RWPE2 (cell line): ENCODE results near the gene PELO.

ENCODE experiments used
- ATAC-seq: fragments of 200-7000 bp; cut with Tn5 transposase; 3 replicates; pipeline ENCODE4 v1.9.1; 2021; ENCODE audit warnings: low read depth
- DNase-seq: peaks from one replicate; pipeline ENCODE4 v3.0.0-alpha.2; 2020; ENCODE audit warnings: low spot score
- H3K27ac ChIP-seq: fragments of 450-650 bp; 2 replicates; pipeline ENCODE4 v1.5.1; 2017; ENCODE audit warnings: mild to moderate bottlenecking; ENCODE audit not compliant: poor library complexity, severe bottlenecking
- H3K27me3 ChIP-seq: fragments of 250-450 bp; sonication (Bioruptor Pico); 2 replicates; pipeline ENCODE4 v1.5.1; 2021; ENCODE audit warnings: mild to moderate bottlenecking, moderate library complexity; ENCODE audit not compliant: insufficient read depth, poor library complexity, severe bottlenecking
- H3K36me3 ChIP-seq: fragments of 250-450 bp; sonication (Bioruptor Pico); 2 replicates; pipeline ENCODE4 v1.5.1; 2020; ENCODE audit warnings: low read depth, mild to moderate bottlenecking, moderate library complexity
- H3K4me1 ChIP-seq: fragments of 250-450 bp; sonication (Bioruptor Pico); 2 replicates; pipeline ENCODE4 v1.5.1; 2021; ENCODE audit warnings: mild to moderate bottlenecking, moderate library complexity; ENCODE audit not compliant: insufficient read depth, poor library complexity, severe bottlenecking
- H3K4me3 ChIP-seq: fragments of 250-450 bp; sonication (Bioruptor Pico); 2 replicates; pipeline ENCODE4 v1.5.1; 2021; ENCODE audit warnings: mild to moderate bottlenecking, moderate library complexity; ENCODE audit not compliant: severe bottlenecking
- H3K9me3 ChIP-seq: fragments of 250-450 bp; sonication (Bioruptor Pico); 2 replicates; pipeline ENCODE4 v1.5.1; 2021; ENCODE audit warnings: mild to moderate bottlenecking, moderate library complexity; ENCODE audit not compliant: severe bottlenecking
- TF ChIP-seq, protein P1 (sequence below): fragments of 450-650 bp; IDR thresholded peaks from one replicate; pipeline ENCODE4 v1.5.1; 2017; ENCODE audit warnings: mild to moderate bottlenecking, moderate library complexity; ENCODE audit not compliant: poor library complexity, severe bottlenecking

The PELO gene

DNA sequence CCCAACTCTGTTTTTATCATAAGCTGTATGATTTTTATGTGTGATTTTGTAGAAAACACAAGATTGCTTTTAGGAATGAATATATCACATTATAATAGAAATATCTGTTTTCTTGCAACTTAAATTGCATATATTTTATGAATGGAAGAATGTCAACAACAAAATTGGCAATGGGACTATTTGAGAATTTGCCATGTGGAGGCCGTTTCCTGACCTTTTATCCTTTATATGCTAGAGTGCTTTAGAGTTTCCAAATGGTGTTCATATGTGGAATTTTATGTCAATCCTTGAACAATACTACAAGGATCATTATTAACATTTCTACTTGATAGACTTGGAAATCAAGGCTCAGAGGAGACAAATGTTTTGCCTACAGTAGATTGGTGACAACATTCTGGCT lies 34.2 kb downstream of the PELO start:
- no peak overlapping the region for H3K27ac ChIP-seq
- TF ChIP-seq, protein P1, sequence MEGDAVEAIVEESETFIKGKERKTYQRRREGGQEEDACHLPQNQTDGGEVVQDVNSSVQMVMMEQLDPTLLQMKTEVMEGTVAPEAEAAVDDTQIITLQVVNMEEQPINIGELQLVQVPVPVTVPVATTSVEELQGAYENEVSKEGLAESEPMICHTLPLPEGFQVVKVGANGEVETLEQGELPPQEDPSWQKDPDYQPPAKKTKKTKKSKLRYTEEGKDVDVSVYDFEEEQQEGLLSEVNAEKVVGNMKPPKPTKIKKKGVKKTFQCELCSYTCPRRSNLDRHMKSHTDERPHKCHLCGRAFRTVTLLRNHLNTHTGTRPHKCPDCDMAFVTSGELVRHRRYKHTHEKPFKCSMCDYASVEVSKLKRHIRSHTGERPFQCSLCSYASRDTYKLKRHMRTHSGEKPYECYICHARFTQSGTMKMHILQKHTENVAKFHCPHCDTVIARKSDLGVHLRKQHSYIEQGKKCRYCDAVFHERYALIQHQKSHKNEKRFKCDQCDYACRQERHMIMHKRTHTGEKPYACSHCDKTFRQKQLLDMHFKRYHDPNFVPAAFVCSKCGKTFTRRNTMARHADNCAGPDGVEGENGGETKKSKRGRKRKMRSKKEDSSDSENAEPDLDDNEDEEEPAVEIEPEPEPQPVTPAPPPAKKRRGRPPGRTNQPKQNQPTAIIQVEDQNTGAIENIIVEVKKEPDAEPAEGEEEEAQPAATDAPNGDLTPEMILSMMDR: no peak
- no peak for ATAC-seq
- H3K36me3 ChIP-seq: no peaks in the 10 kb centered on the region
- no peak overlapping the region for H3K4me3 ChIP-seq
- no peak for DNase-seq
- no peaks in the 10 kb centered on the region for H3K27me3 ChIP-seq
- H3K4me1 ChIP-seq: no peaks in the 10 kb centered on the region
- H3K9me3 ChIP-seq: no peaks in the 10 kb centered on the region

DNA sequence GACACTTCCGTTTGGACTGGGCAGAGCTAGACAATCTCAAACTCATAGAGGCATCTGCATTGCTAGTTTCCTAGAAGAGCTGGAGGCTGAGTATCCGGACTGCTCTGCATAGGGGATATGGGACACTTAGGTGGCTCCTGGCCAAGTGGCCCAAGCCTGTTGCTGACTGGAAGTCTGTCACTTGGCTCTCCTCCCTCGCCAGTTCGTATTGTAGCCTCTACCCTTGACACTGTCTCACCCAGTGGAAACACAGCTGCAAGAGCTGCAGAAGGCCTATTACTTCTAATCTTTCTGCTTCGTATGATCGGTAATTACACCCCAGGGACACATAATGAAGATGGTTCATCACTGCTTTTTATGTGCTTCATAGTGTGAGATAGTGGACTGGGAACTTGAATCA lies 34.7 kb downstream of the PELO start:
- Histone ChIP-seq H3K4me3 (no peak overlapping the region), H3K36me3 (no peaks in the 10 kb centered on the region), H3K27me3 (no peaks in the 10 kb centered on the region), H3K4me1 (no peaks in the 10 kb centered on the region), H3K27ac (no peak overlapping the region), H3K9me3 (no peaks in the 10 kb centered on the region)
- DNase-seq (no peak), ATAC-seq (no peak)
- TF ChIP-seq, protein P1: no peak

DNA sequence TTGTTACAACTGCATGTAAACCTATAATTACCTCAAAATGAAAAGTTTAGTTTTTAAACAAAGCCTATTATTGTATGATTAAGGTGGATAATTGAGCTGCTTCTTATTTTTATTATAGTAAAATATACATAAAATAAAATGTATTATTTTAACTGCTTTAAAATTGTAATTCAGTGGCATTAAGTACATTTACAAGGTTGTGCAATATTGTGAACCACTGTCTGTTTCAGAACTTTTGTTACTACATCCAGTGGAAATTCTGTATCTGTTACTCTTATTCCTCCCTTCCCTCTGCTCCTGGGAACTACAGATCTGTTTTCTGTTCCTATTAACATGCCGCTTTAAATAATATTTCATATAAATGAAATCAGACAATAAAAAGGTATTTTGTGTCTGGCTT lies 37.1 kb downstream of the PELO start:
- ATAC-seq (no peak), DNase-seq (no peak)
- Histone ChIP-seq H3K27ac (no peak overlapping the region), H3K27me3 (no peaks in the 10 kb centered on the region), H3K36me3 (no peaks in the 10 kb centered on the region), H3K4me3 (no peak overlapping the region), H3K4me1 (no peaks in the 10 kb centered on the region), H3K9me3 (no peaks in the 10 kb centered on the region)
- TF ChIP-seq, protein P1: no peak

DNA sequence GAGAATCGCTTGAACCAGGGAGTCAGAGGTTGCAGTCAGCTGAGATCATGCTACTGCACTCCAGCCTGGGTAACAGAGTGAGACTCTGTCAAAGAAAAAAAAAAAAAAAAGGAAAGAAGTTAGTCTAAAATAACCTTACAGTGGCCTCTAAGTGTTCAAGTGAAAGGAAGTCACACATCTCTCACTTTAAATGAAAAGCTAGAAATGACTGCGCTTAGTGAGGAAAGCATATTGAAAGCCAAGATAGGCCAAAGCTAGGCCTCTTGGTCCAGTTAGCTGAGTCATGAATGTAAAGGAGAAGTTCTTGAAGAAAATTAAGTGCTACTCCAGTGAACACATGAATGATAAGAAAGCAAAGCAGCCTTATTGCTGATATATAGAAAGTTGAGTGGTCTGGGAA lies 38.1 kb downstream of the PELO start:
- Histone ChIP-seq H3K4me3 (no peak overlapping the region), H3K36me3 (no peaks in the 10 kb centered on the region), H3K9me3 (no peaks in the 10 kb centered on the region), H3K27me3 (no peaks in the 10 kb centered on the region), H3K4me1 (no peaks in the 10 kb centered on the region), H3K27ac (no peak overlapping the region)
- DNase-seq (no peak), ATAC-seq (no peak)
- TF ChIP-seq, protein P1: no peak

DNA sequence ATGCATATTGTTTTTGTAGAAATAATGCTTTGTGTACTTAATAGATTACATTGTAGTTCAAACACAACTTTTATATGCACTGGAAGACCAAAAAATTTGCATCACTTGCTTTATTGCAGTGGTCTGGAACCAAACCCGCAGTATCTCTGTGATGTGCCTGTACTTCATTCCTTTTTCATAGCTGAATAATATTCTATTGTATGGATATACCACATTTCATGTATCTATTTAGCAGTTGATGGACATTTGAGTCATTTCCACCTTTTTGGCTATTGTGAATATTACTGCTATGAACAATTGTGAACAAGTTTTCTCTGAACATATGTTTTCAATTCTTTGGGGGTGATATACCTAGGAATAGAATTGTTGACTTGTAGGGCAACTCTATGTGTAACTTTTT lies 40.1 kb downstream of the PELO start:
- ATAC-seq (no peak), DNase-seq (no peak)
- no peak overlapping the region for H3K27ac ChIP-seq
- H3K36me3 ChIP-seq: no peaks in the 10 kb centered on the region
- no peak overlapping the region for H3K4me3 ChIP-seq
- H3K27me3 ChIP-seq: no peaks in the 10 kb centered on the region
- H3K4me1 ChIP-seq: no peaks in the 10 kb centered on the region
- TF ChIP-seq, protein P1: no peak
- no peaks in the 10 kb centered on the region for H3K9me3 ChIP-seq
